Measurements from ENCODE around the gene ZC3H13. TPM values are rescaled to one million over a fixed set of nuclear protein-coding genes. Genes with fewer than 3 reads are reported as not detected.

Gene ZC3H13
- total RNA-seq, 1 experiment from 2014 or later, result 61.9 TPM

DNA sequence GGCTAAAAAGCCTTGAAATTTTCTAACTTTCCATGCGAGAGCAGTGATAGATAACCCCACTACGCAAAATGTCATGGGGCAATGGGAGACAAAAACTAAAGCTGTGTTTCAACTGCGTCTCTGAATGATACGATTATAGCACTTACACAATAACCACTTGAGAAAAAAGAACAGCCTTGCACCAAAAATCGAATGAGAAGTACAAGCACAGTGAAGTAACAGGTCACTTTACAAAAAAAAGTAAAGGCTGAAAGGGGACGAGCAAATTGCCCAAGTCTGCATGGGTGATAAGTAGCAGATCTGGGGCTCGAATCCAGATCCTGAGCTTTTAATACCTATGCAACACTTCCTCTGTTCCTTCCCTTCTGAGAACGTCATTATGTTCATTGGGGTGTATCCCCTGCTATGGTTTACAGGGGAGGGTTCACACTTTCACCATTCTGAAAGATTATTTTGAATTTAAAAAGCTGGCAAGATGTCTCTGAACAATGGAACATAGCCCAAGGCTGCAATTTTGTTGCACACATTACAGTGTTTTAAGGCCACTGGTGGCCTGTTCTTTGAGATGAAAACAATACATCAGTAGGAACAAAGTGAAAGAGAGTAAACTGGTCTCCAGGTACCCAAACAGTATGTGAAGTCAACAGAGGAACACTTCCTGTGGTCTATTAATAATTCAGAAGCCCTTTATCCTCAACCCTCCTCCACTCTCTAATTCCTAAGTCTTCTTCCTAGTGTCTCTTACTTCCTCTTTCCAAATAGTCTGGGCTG is 49.1 kb upstream of the ZC3H13 start:
- Histone ChIP-seq H2BK5ac (ENCODE audit: insufficient read length, low read length) (no peak overlapping the region), H3K79me2 (ENCODE audit: insufficient read depth, low read length) (no peaks in the 10 kb centered on the region), H3K23me2 (ENCODE audit: insufficient read length, low read depth, low read length, poor library complexity, severe bottlenecking) (no peaks in the 10 kb centered on the region), H3K23ac (ENCODE audit: insufficient read length, low read depth, low read length) (no peak overlapping the region), H2BK120ac (ENCODE audit: low read depth, low read length, poor library complexity, severe bottlenecking) (no peak overlapping the region), H3K9me3 (ENCODE audit: control insufficient read depth, low read depth, low read length) (no peaks in the 10 kb centered on the region), H3K14ac (ENCODE audit: insufficient read depth, low read length) (no peak overlapping the region), H3K79me1 (ENCODE audit: insufficient read depth, low read depth, low read length, poor library complexity, severe bottlenecking) (no peaks in the 10 kb centered on the region), H3K4me2 (ENCODE audit: insufficient read depth, insufficient read length, low read length) (no peak overlapping the region), H4K5ac (ENCODE audit: insufficient read length, low read depth, low read length) (no peak overlapping the region), H2AFZ (ENCODE audit: low read length) (no peak overlapping the region), H3K4ac (ENCODE audit: low read depth, low read length) (no peak overlapping the region), H3K56ac (ENCODE audit: insufficient read length, low read depth, low read length) (no peak overlapping the region), H4K8ac (replicated peaks; ENCODE audit: insufficient read length, low read depth, low read length) (no peak overlapping the region), H4K20me1 (ENCODE audit: control insufficient read depth, insufficient read depth, insufficient read length) (no peaks in the 10 kb centered on the region), H2AK5ac (ENCODE audit: insufficient read length, low read length) (no peak overlapping the region), H3T11ph (ENCODE audit: low read length) (no peak overlapping the region), H2BK20ac (ENCODE audit: low read depth, low read length, poor library complexity, severe bottlenecking) (no peak overlapping the region), H3K4me1 (ENCODE audit: insufficient read depth, low read length) (no peaks in the 10 kb centered on the region; the same call in 1 of the 2 replicates), H3K27ac (ENCODE audit: insufficient read length, low read depth, low read length) (no peak overlapping the region), H3K9ac (ENCODE audit: extremely low read depth, insufficient read length, low read length) (no peak overlapping the region), H2BK15ac (ENCODE audit: low read depth, low read length) (no peak overlapping the region), H4K91ac (ENCODE audit: insufficient read length, low read depth, low read length) (no peak overlapping the region), H2BK12ac (ENCODE audit: insufficient read length, low read depth, low read length) (no peak overlapping the region), H3K27me3 (ENCODE audit: insufficient read depth, low read length) (no peaks in the 10 kb centered on the region), H3K18ac (ENCODE audit: insufficient read length, low read depth, low read length) (no peak overlapping the region)
- Mint-ChIP-seq H3K4me3 (no peak overlapping the region), H3K4me1 (peaks cover 3 to 4% of the 10 kb centered on the region in 2 experiments; a peak in 1 of 4 replicates), H3K36me3 (ENCODE audit: insufficient read depth in 1 of 3, low read depth in 3 of 3) (no peaks in the 10 kb centered on the region), H3K9me3 (no peaks in the 10 kb centered on the region), H3K27me3 (ENCODE audit: low read depth) (peaks cover 1% of the 10 kb centered on the region; the same call in 1 of the 2 replicates), H3K27ac (no peak overlapping the region)
- DNase-seq, result no peak
- WGBS (ENCODE audit: extremely low coverage, insufficient read length, low lambda C conversion rate), result no CpG with 5 or more reads among the region's 8 CpGs
- TF ChIP-seq CTCF (conservative IDR thresholded peaks at IDR 0.05), result no peak

All from H9 (cell line).